ENCODE measurements around the gene P2RY8. TPM values are rescaled to one million over a fixed set of nuclear protein-coding genes. Genes with fewer than 3 reads are reported as not detected.
A peak's percentile ranks its signal among the peaks of the same experiment; 100 is the strongest.
"Not testable (repeated sequence)": the region's sequence is repeated elsewhere in the genome, so short reads cannot be mapped to it uniquely, and the experiment has no call there.

P2RY8 gene
- total and polyA plus RNA-seq, 2 donors from 2014 or later: 1.4 to 6.6 TPM

DNA sequence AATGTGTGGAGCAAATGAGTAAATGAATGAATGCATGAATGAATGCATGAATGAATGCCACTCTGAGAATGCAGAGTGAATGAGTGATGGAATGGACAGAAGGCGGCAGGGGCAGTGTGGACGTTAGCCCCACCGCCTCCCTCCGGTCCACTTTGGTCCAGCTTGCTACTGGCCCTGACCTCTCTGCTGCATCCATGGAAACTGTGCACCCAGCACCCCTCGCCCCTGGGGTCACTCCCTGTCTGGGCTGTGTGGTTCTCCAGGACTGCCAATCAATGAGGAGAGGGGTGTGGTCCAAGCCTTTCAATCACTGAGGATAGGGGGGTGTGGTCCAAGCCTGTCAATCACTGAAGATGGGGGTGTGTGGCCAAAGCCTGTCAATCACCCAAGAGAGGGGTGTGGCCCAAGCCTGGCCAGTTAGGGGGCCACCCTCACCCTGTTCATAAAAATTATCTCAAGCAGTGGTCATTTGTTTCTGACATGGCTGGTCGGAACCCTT lies 45.1 kb downstream of the P2RY8 start:
- Histone ChIP-seq H3K4me1 (ENCODE audit: control insufficient read depth in 2 of 3, insufficient read depth in 2 of 3, low read depth in 1 of 3, low read length in 3 of 3) (peaks cover 0 to 3% (median 0%) of the 10 kb centered on the region in 3 donors), H3K36me3 (ENCODE audit: control insufficient read depth in 2 of 3, insufficient read depth in 3 of 3, low read length in 3 of 3) (no peaks in the 10 kb centered on the region), H3K9ac (ENCODE audit: low read length in 3 of 3) (no peak overlapping the region), H3K27me3 (ENCODE audit: control insufficient read depth, insufficient read depth, low read length) (no peaks in the 10 kb centered on the region), H3K27ac (ENCODE audit: low read depth in 2 of 2, low read length in 2 of 2) (no peak overlapping the region), H3K9me3 (ENCODE audit: control insufficient read depth in 2 of 3, insufficient read depth in 1 of 3, low read length in 3 of 3) (peaks cover 0 to 7% (median 0%) of the 10 kb centered on the region in 3 donors), H3K4me3 (ENCODE audit: low read length in 3 of 3) (no peak overlapping the region)
- TF ChIP-seq, protein P1, sequence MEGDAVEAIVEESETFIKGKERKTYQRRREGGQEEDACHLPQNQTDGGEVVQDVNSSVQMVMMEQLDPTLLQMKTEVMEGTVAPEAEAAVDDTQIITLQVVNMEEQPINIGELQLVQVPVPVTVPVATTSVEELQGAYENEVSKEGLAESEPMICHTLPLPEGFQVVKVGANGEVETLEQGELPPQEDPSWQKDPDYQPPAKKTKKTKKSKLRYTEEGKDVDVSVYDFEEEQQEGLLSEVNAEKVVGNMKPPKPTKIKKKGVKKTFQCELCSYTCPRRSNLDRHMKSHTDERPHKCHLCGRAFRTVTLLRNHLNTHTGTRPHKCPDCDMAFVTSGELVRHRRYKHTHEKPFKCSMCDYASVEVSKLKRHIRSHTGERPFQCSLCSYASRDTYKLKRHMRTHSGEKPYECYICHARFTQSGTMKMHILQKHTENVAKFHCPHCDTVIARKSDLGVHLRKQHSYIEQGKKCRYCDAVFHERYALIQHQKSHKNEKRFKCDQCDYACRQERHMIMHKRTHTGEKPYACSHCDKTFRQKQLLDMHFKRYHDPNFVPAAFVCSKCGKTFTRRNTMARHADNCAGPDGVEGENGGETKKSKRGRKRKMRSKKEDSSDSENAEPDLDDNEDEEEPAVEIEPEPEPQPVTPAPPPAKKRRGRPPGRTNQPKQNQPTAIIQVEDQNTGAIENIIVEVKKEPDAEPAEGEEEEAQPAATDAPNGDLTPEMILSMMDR (IDR thresholded peaks at IDR 0.05; ENCODE audit: borderline replicate concordance, extremely low read depth, insufficient read depth): no peak
- intact Hi-C loops (cut with DNase I): no loop called here
- DNase-seq (peak in 2 of 5 donors; percentile 27 to 48), FAIRE-seq (no peak)

- H3K27me3 ChIP-seq (ENCODE audit: control insufficient read depth, insufficient read depth, low read length); H3K36me3 ChIP-seq (ENCODE audit: control insufficient read depth in 2 of 3, insufficient read depth in 3 of 3, low read length in 3 of 3); FAIRE-seq; H3K4me3 ChIP-seq (ENCODE audit: low read length in 3 of 3); H3K9me3 ChIP-seq (ENCODE audit: control insufficient read depth in 2 of 3, insufficient read depth in 1 of 3, low read length in 3 of 3); H3K4me1 ChIP-seq (ENCODE audit: control insufficient read depth in 2 of 3, insufficient read depth in 2 of 3, low read depth in 1 of 3, low read length in 3 of 3); H3K9ac ChIP-seq (ENCODE audit: low read length in 3 of 3); H3K27ac ChIP-seq (ENCODE audit: low read depth in 2 of 2, low read length in 2 of 2); intact Hi-C loops (cut with DNase I); DNase-seq: not testable (repeated sequence)
Measured at GRCh38 chrX:1491248-1491647, 45.7 kb downstream of the P2RY8 start.

GRCh38 chrX:1490723-1491122 lies 46.3 kb downstream of the P2RY8 start:
- H3K27me3 ChIP-seq (ENCODE audit: control insufficient read depth, insufficient read depth, low read length); FAIRE-seq; intact Hi-C loops (cut with DNase I): not testable (repeated sequence)

GRCh38 chrX:1489354-1489753 lies 47.6 kb downstream of the P2RY8 start:
- not testable (repeated sequence) for FAIRE-seq

More at GRCh38 chrX:1490723-1491122, 46.3 kb downstream of the P2RY8 start:
- H3K36me3 ChIP-seq (ENCODE audit: control insufficient read depth in 2 of 3, insufficient read depth in 3 of 3, low read length in 3 of 3); H3K9ac ChIP-seq (ENCODE audit: low read length in 3 of 3); H3K27ac ChIP-seq (ENCODE audit: low read depth in 2 of 2, low read length in 2 of 2); H3K4me1 ChIP-seq (ENCODE audit: control insufficient read depth in 2 of 3, insufficient read depth in 2 of 3, low read depth in 1 of 3, low read length in 3 of 3); H3K4me3 ChIP-seq (ENCODE audit: low read length in 3 of 3); DNase-seq: not testable (repeated sequence)
- peaks cover 0 to 10% (median 2%) of the 10 kb centered on the region in 3 donors for H3K9me3 ChIP-seq (ENCODE audit: control insufficient read depth in 2 of 3, insufficient read depth in 1 of 3, low read length in 3 of 3)

DNA sequence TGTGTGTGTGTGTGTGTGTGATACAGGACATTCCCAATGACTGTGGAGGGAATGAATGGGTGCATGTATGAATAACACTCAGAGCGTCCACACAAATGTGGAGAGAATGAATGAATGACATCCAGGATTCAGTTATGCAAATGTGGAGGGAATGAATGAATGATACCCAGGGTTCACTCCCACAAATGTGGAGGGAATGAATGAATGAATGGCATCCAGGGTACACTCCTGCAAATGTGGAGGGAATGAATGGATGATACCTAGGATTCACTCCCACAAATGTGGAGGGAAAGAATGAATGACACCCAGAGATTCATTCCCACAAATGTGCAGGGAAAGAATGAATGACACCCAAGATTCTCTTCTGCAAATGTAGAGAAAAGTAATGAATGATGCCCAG lies 48.2 kb downstream of the P2RY8 start:
- peaks cover 0 to 3% (median 0%) of the 10 kb centered on the region in 3 donors for H3K4me1 ChIP-seq (ENCODE audit: control insufficient read depth in 2 of 3, insufficient read depth in 2 of 3, low read depth in 1 of 3, low read length in 3 of 3)
- H3K27me3 ChIP-seq (ENCODE audit: control insufficient read depth, insufficient read depth, low read length): no peaks in the 10 kb centered on the region
- FAIRE-seq (no peak), DNase-seq (no peak)
- H3K9ac ChIP-seq (ENCODE audit: low read length in 3 of 3): no peak overlapping the region
- H3K36me3 ChIP-seq (ENCODE audit: control insufficient read depth in 2 of 3, insufficient read depth in 3 of 3, low read length in 3 of 3): no peaks in the 10 kb centered on the region
- TF ChIP-seq, protein P1 (IDR thresholded peaks at IDR 0.05; ENCODE audit: borderline replicate concordance, extremely low read depth, insufficient read depth): no peak
- H3K4me3 ChIP-seq (ENCODE audit: low read length in 3 of 3): no peak overlapping the region
- H3K9me3 ChIP-seq (ENCODE audit: control insufficient read depth in 2 of 3, insufficient read depth in 1 of 3, low read length in 3 of 3): peaks cover 0 to 10% (median 2%) of the 10 kb centered on the region in 3 donors
- intact Hi-C loops (cut with DNase I): no loop called here
- no peak overlapping the region for H3K27ac ChIP-seq (ENCODE audit: low read depth in 2 of 2, low read length in 2 of 2)

More at GRCh38 chrX:1489354-1489753, 47.6 kb downstream of the P2RY8 start:
- intact Hi-C loops (cut with DNase I); H3K27me3 ChIP-seq (ENCODE audit: control insufficient read depth, insufficient read depth, low read length); H3K36me3 ChIP-seq (ENCODE audit: control insufficient read depth in 2 of 3, insufficient read depth in 3 of 3, low read length in 3 of 3); H3K9ac ChIP-seq (ENCODE audit: low read length in 3 of 3); H3K27ac ChIP-seq (ENCODE audit: low read depth in 2 of 2, low read length in 2 of 2); DNase-seq; H3K4me3 ChIP-seq (ENCODE audit: low read length in 3 of 3); H3K4me1 ChIP-seq (ENCODE audit: control insufficient read depth in 2 of 3, insufficient read depth in 2 of 3, low read depth in 1 of 3, low read length in 3 of 3): not testable (repeated sequence)
- peaks cover 0 to 10% (median 2%) of the 10 kb centered on the region in 3 donors for H3K9me3 ChIP-seq (ENCODE audit: control insufficient read depth in 2 of 3, insufficient read depth in 1 of 3, low read length in 3 of 3)
